Osteocyte (in vitro differentiated cells): Measurements from ENCODE around the gene TMEM63A. TPM values are rescaled to one million over a fixed set of nuclear protein-coding genes. Genes with fewer than 3 reads are reported as not detected.

ENCODE experiments used
- DNase-seq: peaks from one replicate; pipeline ENCODE4 v3.0.0; 2021; ENCODE audit warnings: mixed read lengths; ENCODE audit not compliant: unreplicated experiment; ENCODE audit errors: extremely low spot score
- H3K27ac Mint-ChIP-seq: one replicate; pipeline ENCODE4 v1.8.0; 2021; ENCODE audit warnings: mild to moderate bottlenecking, mixed read lengths; ENCODE audit not compliant: unreplicated experiment
- H3K27me3 Mint-ChIP-seq: one replicate; pipeline ENCODE4 v1.8.0; 2021; ENCODE audit warnings: mixed read lengths; ENCODE audit not compliant: unreplicated experiment
- H3K36me3 Mint-ChIP-seq: one replicate; pipeline ENCODE4 v1.8.0; 2021; ENCODE audit warnings: mixed read lengths; ENCODE audit not compliant: unreplicated experiment
- H3K4me1 Mint-ChIP-seq: one replicate; pipeline ENCODE4 v1.8.0; 2021; ENCODE audit warnings: mixed read lengths; ENCODE audit not compliant: unreplicated experiment
- H3K4me3 Mint-ChIP-seq: one replicate; pipeline ENCODE4 v1.8.0; 2021; ENCODE audit warnings: mild to moderate bottlenecking, moderate library complexity, mixed read lengths; ENCODE audit not compliant: unreplicated experiment
- H3K9me3 Mint-ChIP-seq: one replicate; pipeline ENCODE4 v1.8.0; 2021; ENCODE audit warnings: mixed read lengths; ENCODE audit not compliant: unreplicated experiment
- total RNA-seq: library from RNA; stranded (reverse); gene quantifications from 2 replicates; pipeline ENCODE4 v1.2.1, GENCODE V29; 2021
- TF ChIP-seq, protein P1 (sequence below): fragments of 200-600 bp; sonication (generic); IDR thresholded peaks from 2 replicates; pipeline ENCODE4 v1.5.0; 2021; ENCODE audit warnings: antibody characterized with exemption, mild to moderate bottlenecking, moderate library complexity

TMEM63A gene
- total RNA-seq, 1 donor from 2014 or later = 54.8 TPM

DNA sequence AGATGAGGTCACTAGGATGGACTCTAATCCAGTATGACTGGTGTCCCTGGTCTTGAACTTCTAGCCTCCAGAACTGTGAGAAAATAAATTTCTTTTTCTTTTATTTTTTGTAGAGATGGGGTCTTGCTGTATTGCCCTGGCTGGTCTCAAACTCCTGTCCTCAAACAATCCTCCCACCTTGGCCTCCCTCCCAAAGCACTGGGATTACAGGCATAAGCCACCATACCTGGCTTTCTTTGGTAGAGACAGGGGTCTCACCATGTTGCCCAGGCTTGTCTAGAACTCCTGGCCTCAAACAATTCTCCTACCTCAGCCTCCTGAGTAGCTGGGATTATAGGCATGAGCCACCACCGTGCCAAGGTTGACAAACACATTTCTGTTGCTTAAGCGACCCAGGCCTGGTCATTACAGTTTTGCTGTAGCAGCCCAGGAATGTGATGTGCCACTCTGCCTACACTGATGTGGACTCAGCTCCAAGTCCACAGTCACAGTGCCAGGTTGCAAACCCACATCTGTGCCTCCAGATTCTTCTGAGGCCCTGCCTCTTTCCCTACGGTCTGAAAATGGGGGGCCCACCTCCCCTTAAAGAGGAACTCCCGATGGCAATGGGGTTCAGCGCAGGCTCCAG, 25.9 kb upstream of the TMEM63A start:
- TF ChIP-seq, protein P1, sequence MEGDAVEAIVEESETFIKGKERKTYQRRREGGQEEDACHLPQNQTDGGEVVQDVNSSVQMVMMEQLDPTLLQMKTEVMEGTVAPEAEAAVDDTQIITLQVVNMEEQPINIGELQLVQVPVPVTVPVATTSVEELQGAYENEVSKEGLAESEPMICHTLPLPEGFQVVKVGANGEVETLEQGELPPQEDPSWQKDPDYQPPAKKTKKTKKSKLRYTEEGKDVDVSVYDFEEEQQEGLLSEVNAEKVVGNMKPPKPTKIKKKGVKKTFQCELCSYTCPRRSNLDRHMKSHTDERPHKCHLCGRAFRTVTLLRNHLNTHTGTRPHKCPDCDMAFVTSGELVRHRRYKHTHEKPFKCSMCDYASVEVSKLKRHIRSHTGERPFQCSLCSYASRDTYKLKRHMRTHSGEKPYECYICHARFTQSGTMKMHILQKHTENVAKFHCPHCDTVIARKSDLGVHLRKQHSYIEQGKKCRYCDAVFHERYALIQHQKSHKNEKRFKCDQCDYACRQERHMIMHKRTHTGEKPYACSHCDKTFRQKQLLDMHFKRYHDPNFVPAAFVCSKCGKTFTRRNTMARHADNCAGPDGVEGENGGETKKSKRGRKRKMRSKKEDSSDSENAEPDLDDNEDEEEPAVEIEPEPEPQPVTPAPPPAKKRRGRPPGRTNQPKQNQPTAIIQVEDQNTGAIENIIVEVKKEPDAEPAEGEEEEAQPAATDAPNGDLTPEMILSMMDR = no peak
- no peak overlapping the region for H3K27ac Mint-ChIP-seq
- peaks cover 4% of the 10 kb centered on the region for H3K36me3 Mint-ChIP-seq
- H3K9me3 Mint-ChIP-seq = no peaks in the 10 kb centered on the region
- no peaks in the 10 kb centered on the region for H3K27me3 Mint-ChIP-seq
- H3K4me1 Mint-ChIP-seq = no peaks in the 10 kb centered on the region
- no peak for DNase-seq
- H3K4me3 Mint-ChIP-seq = no peak overlapping the region

DNA sequence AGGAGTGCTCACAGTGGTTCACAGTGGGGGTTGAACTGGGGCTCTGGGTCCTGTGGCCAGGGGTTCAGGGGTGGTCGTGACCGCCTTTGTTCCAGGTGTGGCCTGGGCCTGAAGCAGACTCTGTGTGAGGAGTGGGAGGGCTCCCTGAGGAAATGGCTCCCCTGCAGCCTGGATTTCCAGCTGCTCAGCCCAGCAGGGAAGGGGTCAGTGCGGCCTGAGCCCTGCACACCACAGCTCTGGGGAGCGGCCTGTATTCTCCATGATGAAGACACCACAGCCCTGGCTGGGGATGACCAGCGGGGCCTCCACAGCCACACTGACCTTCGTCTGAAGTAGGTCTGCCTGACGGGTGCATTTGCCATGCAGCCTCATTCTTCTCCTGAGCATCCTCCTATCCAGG, 25.2 kb upstream of the TMEM63A start:
- no peak for DNase-seq
- Mint-ChIP-seq H3K9me3 (no peaks in the 10 kb centered on the region), H3K36me3 (peaks cover 2% of the 10 kb centered on the region)

DNA sequence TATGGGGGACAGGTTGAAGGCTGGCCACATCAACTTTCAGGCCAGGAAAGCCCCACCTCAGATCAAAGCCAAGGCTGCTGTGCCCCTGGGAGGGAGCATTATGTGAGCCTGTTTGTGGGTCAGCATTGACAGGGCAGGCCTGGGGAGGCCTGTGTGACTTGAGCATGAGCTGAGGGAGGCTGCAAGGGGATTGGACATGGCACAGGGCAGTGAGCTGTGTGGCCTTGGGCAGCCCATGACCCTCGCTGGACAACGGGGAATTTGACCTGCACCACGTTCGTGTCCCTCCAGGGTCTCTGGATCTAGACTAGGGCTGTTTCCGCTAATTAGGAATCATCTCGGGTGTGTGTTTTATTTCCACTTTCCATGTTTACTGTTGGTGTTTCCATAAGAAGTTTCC, 24.3 kb upstream of the TMEM63A start:
- TF ChIP-seq, protein P1 = no peak
- Mint-ChIP-seq H3K27ac (no peak overlapping the region), H3K36me3 (no peaks in the 10 kb centered on the region), H3K4me1 (no peaks in the 10 kb centered on the region), H3K27me3 (no peaks in the 10 kb centered on the region), H3K4me3 (no peak overlapping the region), H3K9me3 (no peaks in the 10 kb centered on the region)
- no peak for DNase-seq

More for the DNA sequence above, 25.2 kb upstream of the TMEM63A start:
- Mint-ChIP-seq H3K4me3 (no peak overlapping the region), H3K4me1 (no peaks in the 10 kb centered on the region), H3K27me3 (no peaks in the 10 kb centered on the region), H3K27ac (no peak overlapping the region)
- TF ChIP-seq, protein P1 = no peak

- no peak overlapping the region for H3K4me3 Mint-ChIP-seq
- DNase-seq = no peak
Observed at GRCh38 chr1:225903623-225904022, 21.4 kb upstream of the TMEM63A start.

More at GRCh38 chr1:225903623-225904022, 21.4 kb upstream of the TMEM63A start:
- no peaks in the 10 kb centered on the region for H3K36me3 Mint-ChIP-seq
- no peaks in the 10 kb centered on the region for H3K4me1 Mint-ChIP-seq
- H3K27me3 Mint-ChIP-seq = no peaks in the 10 kb centered on the region
- H3K9me3 Mint-ChIP-seq = no peaks in the 10 kb centered on the region
- TF ChIP-seq, protein P1 = no peak
- H3K27ac Mint-ChIP-seq = no peak overlapping the region
